HG02885 (cell line): ENCODE data around the gene CCL21.
"Not testable (repeated sequence)": the region's sequence is repeated elsewhere in the genome, so short reads cannot be mapped to it uniquely, and the experiment has no call there.

ENCODE experiments used
- ATAC-seq: cut with Tn5 transposase; IDR thresholded peaks from one replicate; pipeline ENCODE4 v1.9.1; 2021; ENCODE audit warnings: mild to moderate bottlenecking; ENCODE audit not compliant: unreplicated experiment, poor library complexity

Gene CCL21, protein sequence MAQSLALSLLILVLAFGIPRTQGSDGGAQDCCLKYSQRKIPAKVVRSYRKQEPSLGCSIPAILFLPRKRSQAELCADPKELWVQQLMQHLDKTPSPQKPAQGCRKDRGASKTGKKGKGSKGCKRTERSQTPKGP

DNA sequence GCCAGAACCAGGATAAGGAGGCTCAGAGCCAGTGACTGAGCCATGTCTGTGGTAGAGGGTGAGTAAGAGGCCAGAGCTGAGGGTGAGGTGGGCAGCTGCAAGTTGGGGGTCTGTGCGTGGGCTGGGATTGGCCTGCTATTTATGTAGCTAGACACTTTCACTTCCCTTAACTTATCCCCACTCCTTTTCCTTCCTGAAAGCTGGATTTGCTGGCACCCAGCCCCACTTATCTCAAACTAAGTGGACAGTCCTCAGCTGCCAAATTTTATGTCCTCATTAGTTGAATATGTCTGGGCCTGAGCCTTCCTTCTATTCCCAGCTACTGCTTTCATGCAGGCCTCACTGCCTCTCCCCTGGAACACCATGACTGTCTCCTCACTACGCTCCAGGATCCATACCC is at the start of gene CCL21:
TSS of gene CCL21 (minus strand) at position 114 of the 400 bp plus-strand sequence. CDS start at position 44, 70 bp downstream.
- no peak for ATAC-seq

DNA sequence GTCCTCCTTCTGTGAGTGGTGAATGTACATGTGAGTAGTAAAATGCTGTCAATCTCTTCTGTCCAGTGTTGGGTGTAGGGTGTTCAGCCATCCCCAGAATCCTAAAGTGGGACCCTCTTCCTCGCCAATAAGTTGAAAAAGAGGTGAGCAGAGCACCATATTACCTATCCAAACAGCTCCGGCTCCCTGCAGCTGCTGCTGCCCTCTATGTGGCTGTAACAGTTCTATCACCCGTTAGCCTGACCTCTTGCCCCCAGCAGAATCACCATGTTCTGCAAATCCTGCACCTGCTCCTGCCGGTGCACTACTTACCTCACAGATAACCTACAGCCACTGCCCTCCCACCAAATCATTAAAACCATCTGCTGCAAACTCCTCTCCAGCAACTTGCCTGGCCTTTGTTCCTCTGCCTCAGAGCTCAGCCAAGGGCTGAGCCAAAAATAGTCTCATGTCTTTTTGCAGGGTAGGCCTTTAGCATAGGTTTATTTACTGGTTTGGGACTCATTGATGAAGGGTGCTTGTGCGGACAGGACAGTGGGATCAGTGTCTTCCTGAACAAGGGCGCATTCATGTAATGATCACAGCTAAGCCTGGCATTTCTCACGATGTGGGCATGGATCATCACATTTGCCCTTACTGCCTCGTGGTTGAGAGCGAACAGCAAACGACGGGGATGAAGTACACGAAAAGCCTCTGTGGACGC is 49.6 kb upstream of the CCL21 start:
- no peak for ATAC-seq

DNA sequence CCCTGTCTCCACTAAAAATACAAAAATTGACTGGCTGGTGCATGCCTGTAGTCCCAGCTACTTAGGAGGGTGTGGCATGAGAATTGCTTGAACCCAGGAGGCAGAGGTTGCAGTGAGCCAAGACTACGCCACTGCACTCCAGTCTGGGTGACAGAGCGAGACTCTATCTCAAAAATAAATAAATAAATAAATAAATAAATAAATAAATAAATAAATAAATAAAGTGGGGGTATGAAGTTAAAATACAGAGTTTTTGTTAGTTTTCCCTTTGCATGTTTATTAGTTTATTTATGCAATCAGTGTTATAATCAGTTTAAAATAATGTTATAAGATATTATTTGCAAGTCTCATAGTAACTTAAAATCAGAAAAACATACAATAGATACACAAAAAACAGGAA is 40.4 kb upstream of the CCL21 start:
- ATAC-seq = not testable (repeated sequence)

DNA sequence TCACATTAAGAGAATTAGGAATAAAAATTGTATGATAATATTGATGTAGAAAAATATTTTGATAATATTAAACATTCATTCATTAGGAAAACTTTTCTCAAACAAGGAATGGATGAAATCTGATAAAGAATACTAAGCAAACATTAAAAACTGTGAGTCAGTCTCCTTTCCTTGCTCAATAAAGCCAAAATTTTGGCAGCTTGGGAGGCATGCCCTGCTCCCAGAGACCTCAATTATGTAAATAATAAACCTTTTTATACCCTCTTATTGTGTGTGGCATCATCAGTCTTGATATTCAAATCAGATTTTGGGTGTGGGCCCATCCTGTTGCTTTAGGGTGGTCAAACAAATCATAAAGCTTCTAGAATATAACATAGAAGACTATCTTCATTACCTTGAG is 36.6 kb upstream of the CCL21 start:
- no peak for ATAC-seq

DNA sequence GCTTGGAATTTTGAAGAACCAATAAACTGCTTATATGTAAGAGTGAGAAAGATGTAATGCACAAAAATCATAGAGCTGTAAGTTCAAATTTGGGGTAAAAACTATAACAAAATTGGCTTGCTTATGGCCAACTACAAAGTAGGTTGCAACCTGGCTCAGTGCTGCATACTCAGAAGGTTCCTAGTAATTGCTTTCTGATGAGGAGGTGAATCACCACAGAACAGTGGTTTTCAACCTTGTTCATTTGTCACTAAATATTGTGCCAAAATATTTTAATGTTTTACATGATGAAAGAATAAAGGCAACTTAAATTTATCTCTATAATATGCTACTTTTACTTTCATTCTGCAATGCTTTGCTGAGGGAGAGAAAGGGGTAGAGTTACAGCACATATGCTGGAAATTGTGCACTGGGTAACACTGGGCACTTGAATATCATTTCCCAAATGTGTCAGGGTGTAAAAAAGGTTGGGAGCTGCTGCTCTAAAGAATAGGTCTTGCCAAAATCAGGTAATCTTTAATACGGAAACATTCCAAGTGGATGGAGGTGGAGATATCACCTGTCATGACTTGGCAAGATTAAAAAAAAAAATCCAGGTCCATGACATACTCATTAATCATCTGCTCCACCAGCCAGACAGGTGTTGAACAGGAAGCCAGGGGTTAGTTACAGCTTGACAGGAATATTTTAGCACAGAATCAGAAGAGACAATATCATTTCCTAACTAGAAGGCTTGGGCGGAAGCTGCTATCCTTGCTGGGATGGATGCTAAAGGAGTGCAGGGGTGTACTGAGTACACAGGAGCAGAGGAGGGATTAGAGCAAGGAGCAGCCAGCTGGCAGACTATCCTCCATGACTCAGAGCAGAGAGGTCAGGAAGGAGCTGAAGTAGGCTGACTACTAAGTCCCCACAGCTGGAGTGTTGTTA is 34.6 kb upstream of the CCL21 start:
- ATAC-seq = no peak

DNA sequence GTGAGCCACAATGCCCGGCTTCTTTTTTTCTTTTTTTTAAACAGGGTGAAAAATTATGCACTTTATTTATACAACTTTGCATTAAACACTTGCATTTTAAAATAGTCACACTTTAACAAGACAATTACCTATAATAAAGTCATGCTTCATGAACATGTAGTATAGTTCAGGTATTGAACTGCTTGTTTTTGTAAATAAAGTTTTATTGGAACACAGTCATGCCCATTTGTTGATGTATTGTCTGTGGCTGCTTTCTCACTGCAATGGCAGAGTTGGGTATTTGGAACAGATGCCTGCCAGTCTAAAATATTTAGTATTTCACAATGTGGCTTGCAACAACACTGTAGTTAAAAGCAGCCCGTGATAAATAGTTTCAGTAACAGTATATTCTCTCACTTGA is 32.8 kb upstream of the CCL21 start:
- no peak for ATAC-seq

DNA sequence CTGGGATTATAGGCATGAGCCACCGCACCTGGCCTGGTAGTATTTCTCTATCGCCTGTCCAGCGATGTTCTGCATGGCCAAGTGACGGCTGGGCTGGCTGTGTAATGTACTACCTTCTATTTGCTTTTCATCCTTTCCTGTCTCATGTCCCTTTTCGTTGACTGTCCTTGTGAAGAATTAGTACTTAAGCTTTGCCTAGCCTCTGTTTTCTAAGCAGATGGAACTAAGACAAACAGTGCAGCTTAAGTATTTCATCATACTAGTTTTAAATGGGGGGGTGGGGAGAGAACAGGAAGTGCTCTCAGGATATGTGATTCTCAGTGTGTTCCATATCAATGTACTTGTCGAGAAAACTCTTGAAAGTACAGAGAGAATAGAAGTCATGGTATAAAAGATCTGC is 31.7 kb upstream of the CCL21 start:
- no peak for ATAC-seq

DNA sequence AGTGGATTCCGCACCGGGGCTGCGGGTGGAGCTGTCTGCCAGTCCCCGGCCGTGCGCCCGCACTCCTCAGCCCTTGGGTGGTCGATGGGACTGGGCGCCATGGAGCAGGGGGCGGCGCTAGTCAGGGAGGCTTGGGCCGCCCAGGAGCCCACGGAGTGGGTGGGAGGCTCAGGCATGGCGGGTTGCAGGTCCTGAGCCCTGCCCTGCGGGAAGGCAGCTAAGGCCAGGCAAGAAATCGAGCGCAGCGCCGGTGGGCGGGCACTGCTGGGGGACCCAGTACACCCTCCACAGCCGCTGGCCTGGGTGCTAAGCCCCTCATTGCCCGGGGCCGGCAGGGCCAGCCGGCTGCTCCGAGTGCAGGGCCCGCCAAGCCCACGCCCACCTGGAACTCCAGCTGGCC is 30.2 kb upstream of the CCL21 start:
- not testable (repeated sequence) for ATAC-seq

DNA sequence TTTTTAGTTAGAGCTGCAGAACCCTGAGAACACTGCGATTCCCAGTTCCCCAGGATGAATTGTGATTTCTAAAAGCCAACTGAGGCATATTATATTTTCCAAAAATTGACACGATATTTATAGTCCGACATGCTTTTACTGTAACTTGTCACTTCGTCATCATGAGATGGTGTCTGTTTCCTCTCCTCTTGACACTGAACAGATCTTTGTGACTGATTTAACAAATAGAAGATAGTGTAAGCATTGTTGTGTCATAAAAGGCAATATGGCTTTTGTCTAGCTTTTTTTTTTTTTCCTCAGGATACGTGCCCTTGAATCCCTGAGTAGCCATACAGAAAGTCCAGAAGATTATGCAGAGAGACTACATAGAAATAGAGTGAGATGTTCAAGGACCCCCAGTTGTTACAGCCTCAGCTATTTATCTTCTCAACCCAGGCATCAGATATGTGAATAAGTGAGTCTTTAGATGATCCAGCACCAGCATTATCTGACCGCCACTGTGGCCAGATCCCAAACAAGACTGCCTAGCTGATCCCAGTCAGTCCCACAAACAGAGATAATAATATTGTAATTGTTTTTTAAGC is 27.8 kb upstream of the CCL21 start:
- no peak for ATAC-seq

DNA sequence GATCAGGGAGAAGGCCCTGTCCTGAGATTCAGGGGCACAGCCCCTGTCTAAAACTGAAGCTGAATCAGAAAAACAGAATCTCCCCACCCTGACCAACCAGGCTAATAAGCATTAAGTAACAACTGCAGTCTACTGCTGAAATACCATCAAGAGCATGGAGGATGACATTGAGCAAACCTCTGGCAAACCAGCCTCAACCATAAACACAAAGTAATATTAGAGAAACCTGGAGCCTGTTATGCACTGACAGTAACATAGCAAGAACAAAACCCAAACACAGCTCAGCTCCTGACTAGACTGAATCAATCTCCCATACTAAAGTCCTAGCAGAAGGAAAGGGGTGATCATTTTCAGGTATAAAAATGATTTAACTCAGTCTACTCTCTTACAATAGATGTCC is 24.8 kb upstream of the CCL21 start:
- no peak for ATAC-seq

DNA sequence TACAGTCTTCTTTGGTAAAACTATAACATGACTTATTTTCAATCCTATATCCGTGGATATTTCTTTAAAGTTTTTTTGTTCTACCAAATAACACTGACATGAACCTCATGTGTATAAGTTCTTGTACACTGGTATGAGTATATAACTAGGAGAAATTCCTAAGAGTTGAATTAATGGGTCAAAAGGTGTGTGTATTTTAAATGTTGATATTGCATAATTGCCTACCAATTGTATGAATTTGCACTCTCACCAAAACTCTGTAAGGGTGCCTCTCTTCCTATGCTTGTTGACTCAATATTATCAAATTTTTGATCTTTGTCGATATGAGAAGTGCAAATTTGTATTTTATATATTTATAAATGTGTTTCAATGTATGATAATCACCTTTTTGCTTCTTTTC is 22.9 kb upstream of the CCL21 start:
- no peak for ATAC-seq

DNA sequence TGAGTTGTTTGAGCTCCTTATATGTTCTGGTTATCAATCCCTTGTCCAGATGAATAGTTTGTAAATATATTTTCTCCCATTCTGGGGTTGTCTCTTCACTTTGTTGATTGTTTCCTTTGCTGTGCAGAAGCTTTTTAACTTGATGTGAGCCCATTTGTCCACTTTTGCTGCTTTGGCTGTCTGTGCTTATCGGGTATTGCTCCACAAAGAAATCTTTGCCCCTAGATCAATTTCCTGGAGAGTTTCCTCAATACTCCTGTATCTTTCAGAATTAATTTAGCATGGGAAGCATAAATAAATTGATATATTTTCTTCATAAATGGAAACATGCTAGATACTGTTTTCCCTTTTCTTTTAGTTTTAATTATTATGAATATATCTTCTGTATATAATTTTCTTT is 22.5 kb upstream of the CCL21 start:
- no peak for ATAC-seq

DNA sequence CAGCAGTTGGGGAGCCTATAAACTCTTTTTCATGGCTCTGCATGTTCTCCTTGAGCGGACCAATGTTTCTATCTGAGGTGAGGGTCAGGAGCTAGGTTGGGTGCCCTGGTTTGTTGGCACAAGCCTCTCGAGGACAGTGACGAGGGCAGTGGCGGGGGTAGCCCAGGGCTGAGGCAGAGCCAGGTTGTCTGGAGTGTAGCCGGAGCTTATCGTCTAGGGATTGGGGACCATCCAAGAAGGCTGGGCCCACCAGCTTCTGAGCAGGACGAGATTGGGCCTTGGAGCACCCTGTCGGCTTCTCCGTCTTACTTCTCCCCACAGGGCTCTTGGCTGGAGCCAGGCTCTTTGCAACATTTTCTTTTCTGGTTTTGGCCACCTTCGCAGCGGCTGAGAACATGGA is 13.2 kb upstream of the CCL21 start:
- ATAC-seq = no peak

DNA sequence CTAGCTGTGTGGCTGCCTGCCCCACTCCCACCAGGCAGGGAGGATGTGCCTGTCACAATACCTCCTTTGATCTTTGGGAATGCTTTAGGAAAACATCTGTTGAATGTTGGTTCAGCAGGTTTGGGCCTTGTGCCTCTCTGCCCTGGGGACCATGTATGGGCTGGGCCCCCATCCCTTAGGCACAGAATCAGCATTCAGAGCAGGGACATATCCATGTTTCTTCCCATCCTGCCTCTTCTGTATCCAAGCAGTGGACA is 9.8 kb upstream of the CCL21 start:
- ATAC-seq = not testable (repeated sequence)

DNA sequence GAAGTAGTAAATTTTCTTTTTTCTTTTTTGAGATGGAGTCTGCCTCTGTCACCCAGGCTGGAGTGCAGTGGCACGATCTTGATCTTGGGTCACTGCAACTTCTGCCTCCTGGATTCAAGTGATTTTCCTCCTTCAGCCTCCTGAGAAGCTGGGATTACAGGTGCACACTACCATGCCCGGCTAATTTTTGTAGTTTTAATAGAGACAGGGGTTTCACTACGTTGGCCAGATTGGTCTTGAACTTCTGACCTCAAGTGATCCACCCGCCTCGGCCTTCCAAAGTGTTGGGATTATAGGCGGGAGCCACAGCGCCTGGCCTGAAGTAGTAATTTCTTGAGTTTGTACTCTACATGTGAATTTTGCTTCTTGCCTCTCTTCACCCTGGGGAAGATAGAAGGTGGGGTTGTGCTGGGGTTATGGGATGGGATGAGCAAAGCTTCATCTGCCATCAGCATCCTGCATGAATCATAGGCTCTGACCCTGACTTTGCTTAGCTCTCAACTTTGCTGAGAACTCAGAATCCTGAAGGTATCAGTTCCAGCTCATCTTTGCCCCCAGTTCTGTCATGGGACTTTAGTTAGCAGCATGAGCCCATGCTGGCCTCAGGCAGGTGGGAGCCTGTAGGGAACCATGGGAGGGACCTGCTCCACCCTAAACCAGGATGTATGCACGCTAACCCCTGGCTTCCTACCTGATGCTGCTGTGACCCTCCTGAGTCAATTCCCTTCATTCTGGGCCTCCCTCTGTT is 9.3 kb upstream of the CCL21 start:
- no peak for ATAC-seq

DNA sequence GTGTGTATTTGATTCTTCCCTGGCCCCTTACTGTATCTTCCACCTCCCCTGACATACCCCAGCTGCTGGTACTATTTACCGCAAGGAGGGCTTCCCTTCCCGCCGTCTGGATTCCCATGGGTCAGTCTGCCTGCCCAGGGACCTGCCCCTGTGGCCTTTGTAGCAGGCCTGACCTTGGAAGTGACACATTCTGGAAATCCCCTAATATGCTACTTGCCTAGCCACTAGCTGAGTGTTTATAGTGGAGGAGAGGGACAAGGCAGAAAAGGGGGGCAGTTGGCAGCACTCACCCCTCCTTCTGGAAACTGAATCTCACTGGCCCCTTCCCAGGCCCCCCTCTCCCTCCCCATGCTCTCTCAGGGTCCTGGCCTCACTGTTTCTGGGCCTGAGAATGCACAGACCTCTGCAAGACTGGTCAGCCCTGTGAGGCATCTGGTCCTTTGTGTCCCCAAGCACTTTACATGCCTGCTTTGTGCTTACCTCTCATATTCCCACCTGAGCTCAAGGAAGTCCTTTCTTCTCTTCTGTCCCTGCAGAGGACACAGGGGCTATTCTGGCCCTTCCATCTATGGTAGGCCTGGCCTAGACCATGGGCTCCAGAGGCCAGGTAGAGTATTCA is 8.2 kb upstream of the CCL21 start:
- no peak for ATAC-seq

DNA sequence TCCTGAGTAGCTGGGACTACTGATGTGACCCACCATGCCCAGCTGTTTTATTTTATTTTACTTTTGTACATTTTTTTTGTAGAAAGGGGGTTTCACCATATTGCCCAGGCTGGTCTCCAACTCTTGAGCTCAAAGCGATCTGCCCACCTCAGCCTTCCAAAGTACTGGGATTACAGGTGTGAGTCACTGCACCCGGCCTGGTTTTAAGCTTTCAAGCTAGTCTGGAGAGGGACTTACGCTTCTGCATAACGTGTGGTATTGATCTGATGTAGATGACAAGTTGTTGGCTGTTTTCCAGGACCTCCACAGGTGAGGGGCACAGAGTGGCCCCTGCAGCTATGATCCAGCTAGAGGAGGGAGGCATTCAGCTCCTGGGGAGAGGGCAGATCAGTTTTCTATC is 6.8 kb upstream of the CCL21 start:
- no peak for ATAC-seq

DNA sequence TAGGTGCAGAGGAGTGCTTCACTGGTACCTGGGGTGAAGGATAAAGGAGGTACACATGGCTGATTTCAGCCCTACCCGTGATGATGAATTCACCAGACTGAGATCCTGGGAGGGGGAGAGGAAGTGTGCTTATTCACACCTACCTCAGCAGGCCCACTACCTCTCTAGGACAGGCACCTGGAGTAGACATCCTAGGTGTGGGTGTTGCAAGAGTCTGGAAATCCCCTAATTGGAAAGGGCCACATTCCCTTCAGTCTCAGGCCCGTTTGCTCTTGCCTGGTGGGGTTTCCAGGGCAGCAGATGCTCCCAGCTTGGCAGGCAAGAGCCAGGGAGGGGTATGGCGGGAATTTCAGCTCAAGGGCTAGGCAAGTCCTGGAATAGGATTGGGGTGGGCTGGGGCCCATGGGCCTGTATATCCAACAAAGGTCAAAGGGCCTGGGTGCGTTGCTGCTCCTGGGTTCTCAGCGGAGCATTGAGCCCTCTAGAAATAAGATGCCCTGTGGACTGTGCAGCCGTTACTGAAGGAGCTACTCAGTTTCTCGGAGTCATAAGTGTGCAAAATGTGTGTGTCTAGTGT is 5.8 kb upstream of the CCL21 start:
- no peak for ATAC-seq

DNA sequence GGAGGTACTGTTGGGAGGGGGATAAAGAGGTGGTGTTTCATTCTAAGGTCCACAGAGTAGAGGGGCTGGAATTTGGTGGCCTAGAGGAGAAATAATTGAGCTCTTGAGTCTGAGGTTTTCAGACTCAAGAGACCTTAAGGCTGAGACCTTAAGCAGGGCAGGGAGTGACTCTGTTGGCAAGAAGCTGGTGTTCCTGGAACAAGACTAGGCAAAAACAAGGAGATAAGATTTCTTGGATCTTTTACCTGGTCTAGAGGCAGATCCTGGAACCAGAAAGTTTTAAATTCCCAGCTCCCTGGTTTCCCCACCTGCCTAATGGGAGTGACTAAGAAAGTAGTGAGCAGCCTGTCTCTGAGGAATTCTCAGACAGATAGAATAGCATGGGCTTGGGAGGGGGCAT is 4.1 kb upstream of the CCL21 start:
- ATAC-seq = no peak

DNA sequence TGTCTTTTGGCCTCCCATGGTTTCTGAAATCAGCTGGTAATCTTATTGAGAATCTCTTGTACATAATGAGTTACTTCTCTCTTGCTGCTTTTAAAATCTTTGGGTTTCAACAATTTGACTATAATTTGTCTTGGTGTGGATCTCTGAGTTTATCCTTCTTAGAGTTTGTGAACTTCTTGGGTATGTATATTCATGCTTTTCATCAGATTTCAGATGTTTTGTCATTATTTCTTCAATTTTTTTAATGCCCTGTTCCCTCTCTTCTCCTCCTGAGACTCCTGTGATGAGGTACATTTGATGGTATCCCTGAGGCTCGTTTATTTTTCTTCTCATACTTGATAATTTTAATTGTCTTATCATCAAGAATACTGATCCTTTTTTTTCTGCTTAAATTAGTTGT is 2.2 kb upstream of the CCL21 start:
- ATAC-seq = no peak
